Neural cell (in vitro differentiated cells): ENCODE data around the gene SLC9B2.

Experiments used
- CTCF ChIP-seq: fragments of 450-650 bp; IDR thresholded peaks from 2 replicates; pipeline ENCODE4 v1.5.1; 2014; ENCODE audit warnings: antibody characterized with exemption, mild to moderate bottlenecking, moderate library complexity; ENCODE audit not compliant: poor library complexity, severe bottlenecking
- EP300 ChIP-seq: fragments of 450-650 bp; conservative IDR thresholded peaks from 2 replicates; pipeline ENCODE4 v1.6.1; 2014; ENCODE audit warnings: antibody characterized with exemption, mild to moderate bottlenecking, moderate library complexity; ENCODE audit not compliant: poor library complexity, severe bottlenecking
- EZH2 ChIP-seq: fragments of 200-600, 300-800 bp; shearing (Covaris generic), sonication (generic); IDR thresholded peaks from 2 replicates; pipeline ENCODE4 v1.6.1; 2014; ENCODE audit warnings: antibody characterized with exemption, low read length, borderline replicate concordance, mild to moderate bottlenecking; ENCODE audit not compliant: insufficient read depth, poor library complexity, severe bottlenecking
- TAF1 ChIP-seq: IDR thresholded peaks from 2 replicates; pipeline ENCODE4 v1.6.1; 2012; ENCODE audit warnings: low read depth

- no peak for TF ChIP-seq CTCF
- no peak for TF ChIP-seq EZH2
- TF ChIP-seq EP300 = no peak
- TF ChIP-seq TAF1 = no peak
These were observed 1.1 kb downstream of the SLC9B2 start for GRCh38 chr4:103075435-103075893.
